Neural cell (in vitro differentiated cells): ENCODE measurements around the gene CCDC15.

Source experiments
- EP300 ChIP-seq: fragments of 450-650 bp; conservative IDR thresholded peaks from 2 replicates; pipeline ENCODE4 v1.6.1; 2014; ENCODE audit warnings: antibody characterized with exemption, mild to moderate bottlenecking, moderate library complexity; ENCODE audit not compliant: poor library complexity, severe bottlenecking
- POLR2AphosphoS5 ChIP-seq: IDR thresholded peaks from 2 replicates; pipeline ENCODE4 v1.6.1; 2012
- TF ChIP-seq, protein P1 (sequence below): fragments of 450-650 bp; IDR thresholded peaks from 2 replicates; pipeline ENCODE4 v1.5.1; 2014; ENCODE audit warnings: antibody characterized with exemption, mild to moderate bottlenecking, moderate library complexity; ENCODE audit not compliant: poor library complexity, severe bottlenecking
- TF ChIP-seq, protein P2 (sequence below): IDR thresholded peaks from 2 replicates; pipeline ENCODE4 v1.6.1; 2012; ENCODE audit warnings: borderline replicate concordance

GRCh38 chr11:124946735-124947141 lies 7.3 kb upstream of the CCDC15 start:
- TF ChIP-seq, protein P1, sequence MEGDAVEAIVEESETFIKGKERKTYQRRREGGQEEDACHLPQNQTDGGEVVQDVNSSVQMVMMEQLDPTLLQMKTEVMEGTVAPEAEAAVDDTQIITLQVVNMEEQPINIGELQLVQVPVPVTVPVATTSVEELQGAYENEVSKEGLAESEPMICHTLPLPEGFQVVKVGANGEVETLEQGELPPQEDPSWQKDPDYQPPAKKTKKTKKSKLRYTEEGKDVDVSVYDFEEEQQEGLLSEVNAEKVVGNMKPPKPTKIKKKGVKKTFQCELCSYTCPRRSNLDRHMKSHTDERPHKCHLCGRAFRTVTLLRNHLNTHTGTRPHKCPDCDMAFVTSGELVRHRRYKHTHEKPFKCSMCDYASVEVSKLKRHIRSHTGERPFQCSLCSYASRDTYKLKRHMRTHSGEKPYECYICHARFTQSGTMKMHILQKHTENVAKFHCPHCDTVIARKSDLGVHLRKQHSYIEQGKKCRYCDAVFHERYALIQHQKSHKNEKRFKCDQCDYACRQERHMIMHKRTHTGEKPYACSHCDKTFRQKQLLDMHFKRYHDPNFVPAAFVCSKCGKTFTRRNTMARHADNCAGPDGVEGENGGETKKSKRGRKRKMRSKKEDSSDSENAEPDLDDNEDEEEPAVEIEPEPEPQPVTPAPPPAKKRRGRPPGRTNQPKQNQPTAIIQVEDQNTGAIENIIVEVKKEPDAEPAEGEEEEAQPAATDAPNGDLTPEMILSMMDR, result no peak
- TF ChIP-seq, protein P2, sequence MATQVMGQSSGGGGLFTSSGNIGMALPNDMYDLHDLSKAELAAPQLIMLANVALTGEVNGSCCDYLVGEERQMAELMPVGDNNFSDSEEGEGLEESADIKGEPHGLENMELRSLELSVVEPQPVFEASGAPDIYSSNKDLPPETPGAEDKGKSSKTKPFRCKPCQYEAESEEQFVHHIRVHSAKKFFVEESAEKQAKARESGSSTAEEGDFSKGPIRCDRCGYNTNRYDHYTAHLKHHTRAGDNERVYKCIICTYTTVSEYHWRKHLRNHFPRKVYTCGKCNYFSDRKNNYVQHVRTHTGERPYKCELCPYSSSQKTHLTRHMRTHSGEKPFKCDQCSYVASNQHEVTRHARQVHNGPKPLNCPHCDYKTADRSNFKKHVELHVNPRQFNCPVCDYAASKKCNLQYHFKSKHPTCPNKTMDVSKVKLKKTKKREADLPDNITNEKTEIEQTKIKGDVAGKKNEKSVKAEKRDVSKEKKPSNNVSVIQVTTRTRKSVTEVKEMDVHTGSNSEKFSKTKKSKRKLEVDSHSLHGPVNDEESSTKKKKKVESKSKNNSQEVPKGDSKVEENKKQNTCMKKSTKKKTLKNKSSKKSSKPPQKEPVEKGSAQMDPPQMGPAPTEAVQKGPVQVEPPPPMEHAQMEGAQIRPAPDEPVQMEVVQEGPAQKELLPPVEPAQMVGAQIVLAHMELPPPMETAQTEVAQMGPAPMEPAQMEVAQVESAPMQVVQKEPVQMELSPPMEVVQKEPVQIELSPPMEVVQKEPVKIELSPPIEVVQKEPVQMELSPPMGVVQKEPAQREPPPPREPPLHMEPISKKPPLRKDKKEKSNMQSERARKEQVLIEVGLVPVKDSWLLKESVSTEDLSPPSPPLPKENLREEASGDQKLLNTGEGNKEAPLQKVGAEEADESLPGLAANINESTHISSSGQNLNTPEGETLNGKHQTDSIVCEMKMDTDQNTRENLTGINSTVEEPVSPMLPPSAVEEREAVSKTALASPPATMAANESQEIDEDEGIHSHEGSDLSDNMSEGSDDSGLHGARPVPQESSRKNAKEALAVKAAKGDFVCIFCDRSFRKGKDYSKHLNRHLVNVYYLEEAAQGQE, result no peak
- TF ChIP-seq POLR2AphosphoS5 (no peak), EP300 (no peak)
